Activated CD4-positive, alpha-beta T cell treated with anti-CD3 and anti-CD28 coated beads for 1 hour (primary cell): ENCODE measurements around the gene GSTK1.
"Not testable (repeated sequence)": the region's sequence is repeated elsewhere in the genome, so short reads cannot be mapped to it uniquely, and the experiment has no call there.

Experiments
- DNase-seq: peaks from one replicate; pipeline ENCODE4 v3.0.0-alpha.2; 2020

Gene GSTK1

GRCh38 chr7:143263266-143264195, at the start of gene GSTK1:
TSS of gene GSTK1 (plus strand) at chr7:143263441. CDS start at chr7:143263514, 73 bp downstream.
- DNase-seq: peak; percentile 69

DNA sequence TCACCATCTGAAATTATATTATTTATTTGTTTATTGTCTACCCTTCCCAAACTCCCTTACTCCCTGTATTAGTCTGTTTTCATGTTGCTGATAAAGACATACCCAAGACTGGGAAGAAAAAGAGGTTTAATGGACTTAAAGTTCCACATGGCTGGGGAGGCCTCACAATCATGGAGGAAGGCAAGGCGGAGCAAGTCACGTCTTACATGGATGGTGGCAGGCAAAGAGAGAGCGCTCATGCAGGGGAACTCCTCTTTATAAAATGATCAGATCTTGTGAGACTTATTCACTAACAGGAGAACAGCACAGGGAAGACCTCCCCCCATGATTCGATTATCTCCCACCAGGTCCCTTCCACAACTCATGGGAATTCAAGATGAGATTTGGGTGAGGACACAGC, 49.8 kb upstream of the GSTK1 start:
- not testable (repeated sequence) for DNase-seq

- peak; percentile 38 for DNase-seq
Observed at GRCh38 chr7:143214789-143215679, 48.2 kb upstream of the GSTK1 start.

DNA sequence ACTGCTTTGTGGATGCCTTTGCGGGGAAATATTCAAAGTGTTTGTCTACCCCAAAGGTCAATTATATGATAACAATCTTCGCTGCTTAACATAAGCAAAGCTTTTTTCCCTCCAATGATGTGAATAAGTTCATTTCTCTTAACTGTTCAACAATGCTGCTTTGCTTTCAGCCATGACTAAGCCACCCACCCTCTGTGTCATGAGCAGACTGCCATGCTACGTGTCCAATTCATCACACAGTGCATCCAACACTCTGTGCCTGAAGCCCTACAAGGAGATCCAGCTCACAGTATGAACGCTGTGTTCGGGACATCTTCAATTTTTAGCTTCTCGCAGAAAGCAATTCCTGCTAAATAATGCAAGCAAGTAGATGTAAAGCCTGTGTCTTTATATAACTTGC, 47.1 kb upstream of the GSTK1 start:
- DNase-seq: no peak

GRCh38 chr7:143216686-143217085, 46.6 kb upstream of the GSTK1 start:
- DNase-seq: no peak

- no peak for DNase-seq
Observed at GRCh38 chr7:143217806-143218205, 45.4 kb upstream of the GSTK1 start.

DNA sequence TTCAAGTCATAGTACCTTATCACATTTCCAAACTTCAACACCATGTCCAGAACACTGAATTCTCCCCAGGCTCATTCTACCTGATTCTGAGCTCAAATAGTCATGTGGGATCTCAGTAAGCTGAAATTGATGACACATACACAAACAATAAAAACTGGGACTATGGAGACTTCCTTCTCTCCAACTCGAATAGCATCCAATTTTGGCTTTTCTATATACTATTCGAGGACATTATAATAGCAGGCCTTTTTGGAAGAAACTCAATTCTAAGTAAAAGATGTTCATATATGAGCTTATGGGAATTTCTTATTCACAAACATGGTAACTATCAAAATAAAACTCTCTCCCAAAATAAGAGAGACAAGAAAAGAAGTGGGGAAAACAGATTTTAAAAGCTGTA, 42.0 kb upstream of the GSTK1 start:
- DNase-seq: no peak

GRCh38 chr7:143221737-143222136, 41.5 kb upstream of the GSTK1 start, which contains the start of gene TAS2R40:
TSS of gene TAS2R40 (plus strand) at chr7:143222037. CDS start at chr7:143222079, 42 bp downstream.
- no peak for DNase-seq

DNA sequence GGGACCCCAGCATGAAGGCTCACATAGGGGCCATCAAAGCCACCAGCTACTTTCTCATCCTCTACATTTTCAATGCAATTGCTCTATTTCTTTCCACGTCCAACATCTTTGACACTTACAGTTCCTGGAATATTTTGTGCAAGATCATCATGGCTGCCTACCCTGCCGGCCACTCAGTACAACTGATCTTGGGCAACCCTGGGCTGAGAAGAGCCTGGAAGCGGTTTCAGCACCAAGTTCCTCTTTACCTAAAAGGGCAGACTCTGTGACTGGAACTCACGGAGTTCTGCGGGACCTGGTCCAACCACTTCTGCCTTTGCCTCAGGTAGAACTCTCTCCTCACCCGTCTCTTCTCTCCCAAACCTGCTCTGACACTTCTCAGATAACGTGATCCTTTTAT, 40.5 kb upstream of the GSTK1 start:
- no peak for DNase-seq

DNA sequence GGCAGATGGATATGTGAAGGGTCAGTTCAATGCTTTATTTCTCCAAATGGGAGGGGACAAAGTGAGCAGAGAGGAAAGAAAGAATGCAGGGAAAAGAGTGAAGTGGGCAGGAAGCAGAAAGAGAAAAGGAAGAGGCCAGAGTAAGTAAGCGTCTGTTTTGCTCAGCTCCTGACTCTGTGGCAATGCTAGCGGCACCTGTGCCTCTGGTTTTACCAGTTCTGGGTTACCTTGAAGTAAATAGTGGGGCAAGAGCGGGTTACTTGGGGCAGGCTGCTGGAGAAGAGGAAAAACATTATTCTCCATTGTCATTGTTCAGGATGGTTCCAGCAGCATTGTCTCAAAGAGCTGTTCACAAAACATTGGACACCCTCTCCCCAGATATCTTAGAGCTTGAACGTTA, 39.5 kb upstream of the GSTK1 start:
- DNase-seq: no peak

DNA sequence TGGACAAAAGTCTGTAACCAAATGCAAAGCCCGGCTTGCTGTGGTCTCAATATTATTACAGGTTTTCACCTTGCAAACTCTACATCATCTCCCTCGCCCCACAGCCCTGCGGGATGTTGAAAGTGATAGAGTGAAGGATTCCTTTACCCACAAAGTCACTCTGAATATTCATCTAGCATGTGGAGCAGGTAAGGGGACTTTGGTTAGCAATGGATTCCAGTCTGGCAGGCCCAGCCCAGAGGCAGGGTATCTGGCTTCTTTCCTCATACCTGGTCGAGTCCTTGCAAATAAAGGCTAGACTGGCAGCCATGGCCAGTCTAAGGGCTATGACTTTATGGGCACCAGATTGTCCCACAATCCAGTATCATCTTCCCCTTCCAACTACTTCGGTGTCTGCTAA, 38.2 kb upstream of the GSTK1 start:
- no peak for DNase-seq

DNA sequence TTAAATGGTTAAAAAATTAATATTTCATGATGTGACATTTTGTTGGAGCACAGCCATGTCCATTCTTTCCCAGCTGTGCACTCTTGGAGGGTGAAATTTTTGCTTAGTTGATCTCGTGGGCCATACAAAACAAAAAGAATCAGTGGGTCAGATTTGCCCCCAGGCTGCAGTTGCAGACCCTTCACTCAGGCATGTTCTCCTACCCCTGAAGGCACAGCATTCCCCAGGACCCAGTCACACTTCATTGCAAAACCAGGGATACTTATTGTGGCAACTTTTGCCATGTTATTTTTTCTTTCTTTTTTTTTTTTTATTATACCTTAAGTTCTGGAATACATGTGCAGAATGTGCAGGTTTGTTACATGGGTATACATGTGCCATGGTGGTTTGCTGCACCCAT, 35.4 kb upstream of the GSTK1 start:
- DNase-seq: no peak

DNA sequence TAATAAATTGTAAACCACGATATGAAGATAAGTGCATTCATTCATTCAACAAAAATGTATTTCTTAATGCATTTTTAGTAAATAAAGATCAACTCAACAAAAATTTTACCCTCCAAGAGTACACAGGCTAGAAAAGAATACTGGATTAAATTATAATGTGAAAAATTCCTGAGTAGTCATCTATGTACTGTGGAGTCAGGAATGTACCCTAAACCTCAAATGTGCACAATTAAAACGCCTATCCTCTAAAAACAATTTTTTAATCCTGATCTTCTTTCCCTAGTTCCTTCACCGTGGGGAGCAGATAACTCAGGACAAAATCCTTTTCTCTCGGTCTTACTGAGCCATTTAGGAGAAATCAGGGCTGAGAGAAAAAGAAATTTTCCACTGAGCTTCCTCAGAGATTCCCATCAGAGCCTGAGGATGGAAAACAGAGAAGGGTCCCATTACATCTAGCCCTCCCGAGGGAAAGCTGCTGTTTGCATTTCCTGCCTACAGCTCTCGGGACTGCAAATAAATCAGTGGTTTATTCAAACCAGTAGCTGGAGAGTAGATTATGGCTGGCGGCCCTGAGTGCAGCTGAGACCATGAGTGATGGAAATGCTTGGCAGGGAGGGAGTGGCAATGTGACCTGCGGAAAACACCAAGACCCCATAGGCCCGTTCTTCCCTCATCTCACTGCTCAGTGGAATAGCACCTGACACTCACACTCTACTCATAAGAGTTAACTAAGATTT, 34.0 kb upstream of the GSTK1 start:
- no peak for DNase-seq

DNA sequence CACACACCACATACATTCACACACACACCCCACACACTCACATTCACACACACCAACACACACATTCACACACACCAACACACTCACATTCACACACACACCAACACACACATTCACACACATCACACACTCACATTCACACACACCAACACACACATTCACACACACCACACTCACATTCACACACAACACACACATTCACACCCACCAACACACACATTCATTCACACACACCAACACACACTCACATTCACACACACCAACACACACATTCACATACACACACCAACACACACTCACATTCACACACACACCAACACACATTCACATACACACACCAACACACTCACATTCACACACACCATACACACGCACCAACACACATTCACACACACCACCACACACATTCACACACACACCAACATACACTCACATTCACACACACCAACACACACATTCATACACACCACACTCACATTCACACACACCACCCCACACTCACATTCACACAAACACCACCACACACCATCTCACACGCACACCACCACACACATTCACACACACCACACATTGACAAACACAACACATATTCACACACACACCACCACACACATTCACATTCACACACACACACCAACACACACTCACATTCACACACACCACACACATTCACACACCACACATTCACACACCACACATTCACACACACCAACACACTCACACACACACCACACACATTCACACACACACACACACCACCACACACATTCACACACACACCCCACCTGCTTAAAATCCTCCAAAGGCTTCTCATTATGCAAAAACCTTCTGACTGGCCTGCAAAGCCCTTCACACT, 32.4 kb upstream of the GSTK1 start:
- DNase-seq: no peak

- no peak for DNase-seq
Observed at GRCh38 chr7:143233816-143234532, 29.3 kb upstream of the GSTK1 start.

GRCh38 chr7:143234533-143234875, 28.7 kb upstream of the GSTK1 start:
- no peak for DNase-seq

- DNase-seq: no peak
Observed at GRCh38 chr7:143235561-143235960, 27.7 kb upstream of the GSTK1 start.

GRCh38 chr7:143236408-143236990, 26.7 kb upstream of the GSTK1 start:
- no peak for DNase-seq

- no peak for DNase-seq
Observed at GRCh38 chr7:143237366-143237765, 25.9 kb upstream of the GSTK1 start.

DNA sequence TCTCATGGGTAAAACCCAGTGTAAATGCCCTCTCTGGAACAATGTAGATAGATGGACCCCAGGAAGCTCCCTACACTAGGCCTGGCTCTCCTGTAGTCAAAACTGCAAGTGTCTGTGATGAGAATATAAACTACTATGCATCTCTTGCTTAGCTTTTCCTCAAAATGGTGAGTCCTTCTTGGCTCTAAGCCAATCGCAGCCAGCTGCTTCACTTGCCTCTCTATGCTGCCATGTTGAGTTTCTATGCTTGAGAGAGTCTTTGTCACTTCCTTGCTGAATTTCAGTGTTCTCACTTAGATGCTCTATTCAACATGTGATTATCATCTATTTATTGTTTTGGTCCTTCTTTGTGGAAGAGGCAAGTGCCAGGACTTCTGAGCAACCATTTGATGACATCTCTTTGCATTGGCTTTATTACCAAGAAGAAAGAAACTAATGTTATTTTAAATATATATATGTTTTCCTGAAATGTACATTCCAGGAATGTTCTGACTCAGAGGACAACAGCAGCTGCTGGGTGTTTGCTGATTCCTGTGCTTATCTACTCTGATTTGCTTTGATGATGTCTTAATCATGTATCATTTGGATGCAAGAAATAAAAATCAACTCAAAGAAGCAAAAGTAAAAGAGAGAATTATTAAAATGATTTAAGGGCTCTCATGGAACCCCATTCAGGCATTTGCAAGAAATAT, 24.8 kb upstream of the GSTK1 start:
- DNase-seq: no peak
